ENCODE measurements around the gene PALMD. TPM values are rescaled to one million over a fixed set of nuclear protein-coding genes. Genes with fewer than 3 reads are reported as not detected.

The PALMD gene
- total RNA-seq, 1 experiment from 2014 or later: 0.05 TPM

DNA sequence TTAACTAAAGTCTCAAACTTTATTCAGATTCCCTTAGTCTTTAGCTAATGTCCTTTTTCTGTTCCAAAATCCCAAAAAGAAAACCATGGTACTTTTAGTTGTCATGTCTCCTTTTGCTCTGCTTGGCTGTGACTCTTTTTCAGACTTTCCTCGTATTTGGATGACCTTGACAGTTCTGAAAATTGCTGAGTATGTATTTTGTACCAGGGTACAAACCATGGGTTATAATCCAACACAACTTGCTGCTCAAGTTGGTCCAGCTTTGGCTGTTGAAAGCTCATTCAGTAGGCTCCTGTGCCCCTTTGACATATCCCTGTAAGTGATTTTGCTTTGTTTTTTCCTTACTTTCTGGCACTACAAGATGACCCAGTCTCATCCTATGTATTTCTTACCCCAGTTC lies 51.7 kb downstream of the PALMD start:
- Histone ChIP-seq H3K4me1 (ENCODE audit: control insufficient read depth, insufficient read depth, low read length) (no peaks in the 10 kb centered on the region), H3K27me3 (ENCODE audit: control insufficient read depth, insufficient read depth, low read length) (peaks cover 2% of the 10 kb centered on the region), H3K9me3 (ENCODE audit: control insufficient read depth, insufficient read depth, low read depth, low read length) (no peaks in the 10 kb centered on the region), H3K27ac (ENCODE audit: low read length) (no peak overlapping the region), H3K36me3 (ENCODE audit: control insufficient read depth, insufficient read depth, low read length) (no peaks in the 10 kb centered on the region), H3K4me3 (ENCODE audit: low read depth in 2 of 2, low read length in 2 of 2) (no peak overlapping the region)
- intact Hi-C loops (cut with micrococcal nuclease; ENCODE audit: unreplicated experiment): no loop called here
- no peak for DNase-seq (ENCODE audit: low read depth, low spot score)
- POLR2A ChIA-PET: no interaction called here
- no TSS peak for BruUV-seq (replicated peaks)
- in situ Hi-C loops (cut with HindIII; ENCODE audit: low pct_unique_long_range_greater_than_20kb, low sequenced_read_pairs): no loop called here
- ATAC-seq: no peak
- CTCF ChIA-PET: no interaction called here
- TF ChIP-seq, protein P1, sequence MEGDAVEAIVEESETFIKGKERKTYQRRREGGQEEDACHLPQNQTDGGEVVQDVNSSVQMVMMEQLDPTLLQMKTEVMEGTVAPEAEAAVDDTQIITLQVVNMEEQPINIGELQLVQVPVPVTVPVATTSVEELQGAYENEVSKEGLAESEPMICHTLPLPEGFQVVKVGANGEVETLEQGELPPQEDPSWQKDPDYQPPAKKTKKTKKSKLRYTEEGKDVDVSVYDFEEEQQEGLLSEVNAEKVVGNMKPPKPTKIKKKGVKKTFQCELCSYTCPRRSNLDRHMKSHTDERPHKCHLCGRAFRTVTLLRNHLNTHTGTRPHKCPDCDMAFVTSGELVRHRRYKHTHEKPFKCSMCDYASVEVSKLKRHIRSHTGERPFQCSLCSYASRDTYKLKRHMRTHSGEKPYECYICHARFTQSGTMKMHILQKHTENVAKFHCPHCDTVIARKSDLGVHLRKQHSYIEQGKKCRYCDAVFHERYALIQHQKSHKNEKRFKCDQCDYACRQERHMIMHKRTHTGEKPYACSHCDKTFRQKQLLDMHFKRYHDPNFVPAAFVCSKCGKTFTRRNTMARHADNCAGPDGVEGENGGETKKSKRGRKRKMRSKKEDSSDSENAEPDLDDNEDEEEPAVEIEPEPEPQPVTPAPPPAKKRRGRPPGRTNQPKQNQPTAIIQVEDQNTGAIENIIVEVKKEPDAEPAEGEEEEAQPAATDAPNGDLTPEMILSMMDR (IDR thresholded peaks at IDR 0.05): no peak
- TF ChIP-seq POLR2AphosphoS5 (IDR thresholded peaks at IDR 0.05; ENCODE audit: low read depth, low read length): no peak
- TF ChIP-seq TCF7L2 (IDR thresholded peaks at IDR 0.05; ENCODE audit: low read depth, low read length): no peak
- TF ChIP-seq SIN3A (IDR thresholded peaks at IDR 0.05; ENCODE audit: borderline replicate concordance, insufficient read depth, low read depth, low read length): no peak
- TF ChIP-seq, protein P2, sequence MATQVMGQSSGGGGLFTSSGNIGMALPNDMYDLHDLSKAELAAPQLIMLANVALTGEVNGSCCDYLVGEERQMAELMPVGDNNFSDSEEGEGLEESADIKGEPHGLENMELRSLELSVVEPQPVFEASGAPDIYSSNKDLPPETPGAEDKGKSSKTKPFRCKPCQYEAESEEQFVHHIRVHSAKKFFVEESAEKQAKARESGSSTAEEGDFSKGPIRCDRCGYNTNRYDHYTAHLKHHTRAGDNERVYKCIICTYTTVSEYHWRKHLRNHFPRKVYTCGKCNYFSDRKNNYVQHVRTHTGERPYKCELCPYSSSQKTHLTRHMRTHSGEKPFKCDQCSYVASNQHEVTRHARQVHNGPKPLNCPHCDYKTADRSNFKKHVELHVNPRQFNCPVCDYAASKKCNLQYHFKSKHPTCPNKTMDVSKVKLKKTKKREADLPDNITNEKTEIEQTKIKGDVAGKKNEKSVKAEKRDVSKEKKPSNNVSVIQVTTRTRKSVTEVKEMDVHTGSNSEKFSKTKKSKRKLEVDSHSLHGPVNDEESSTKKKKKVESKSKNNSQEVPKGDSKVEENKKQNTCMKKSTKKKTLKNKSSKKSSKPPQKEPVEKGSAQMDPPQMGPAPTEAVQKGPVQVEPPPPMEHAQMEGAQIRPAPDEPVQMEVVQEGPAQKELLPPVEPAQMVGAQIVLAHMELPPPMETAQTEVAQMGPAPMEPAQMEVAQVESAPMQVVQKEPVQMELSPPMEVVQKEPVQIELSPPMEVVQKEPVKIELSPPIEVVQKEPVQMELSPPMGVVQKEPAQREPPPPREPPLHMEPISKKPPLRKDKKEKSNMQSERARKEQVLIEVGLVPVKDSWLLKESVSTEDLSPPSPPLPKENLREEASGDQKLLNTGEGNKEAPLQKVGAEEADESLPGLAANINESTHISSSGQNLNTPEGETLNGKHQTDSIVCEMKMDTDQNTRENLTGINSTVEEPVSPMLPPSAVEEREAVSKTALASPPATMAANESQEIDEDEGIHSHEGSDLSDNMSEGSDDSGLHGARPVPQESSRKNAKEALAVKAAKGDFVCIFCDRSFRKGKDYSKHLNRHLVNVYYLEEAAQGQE (IDR thresholded peaks at IDR 0.05; ENCODE audit: insufficient read depth in 1 of 2, low read depth in 2 of 2, low read length in 1 of 2): no peak

DNA sequence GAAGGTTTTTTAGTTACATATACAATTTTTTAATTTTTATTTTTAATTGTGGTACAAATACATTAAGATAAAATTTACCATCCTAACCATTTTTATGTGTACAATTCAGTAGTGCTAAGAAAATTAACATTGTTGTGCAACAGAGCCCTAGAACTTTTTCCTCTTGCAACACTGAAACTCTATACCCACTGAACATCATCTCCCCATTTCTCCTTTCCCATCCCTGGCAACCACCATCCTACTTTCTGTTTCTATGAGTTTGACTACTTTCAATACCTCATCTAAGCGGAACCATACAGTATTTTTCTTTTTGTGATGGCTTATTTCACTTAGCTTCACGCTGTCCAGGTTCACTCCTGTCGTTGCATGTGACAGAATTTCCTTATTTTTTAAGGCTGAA lies 54.1 kb downstream of the PALMD start:
- ChIA-PET CTCF (no interaction called here), POLR2A (no interaction called here)
- no peak for TF ChIP-seq POLR2AphosphoS5 (IDR thresholded peaks at IDR 0.05; ENCODE audit: low read depth, low read length)
- TF ChIP-seq TCF7L2 (IDR thresholded peaks at IDR 0.05; ENCODE audit: low read depth, low read length): no peak
- TF ChIP-seq SIN3A (IDR thresholded peaks at IDR 0.05; ENCODE audit: borderline replicate concordance, insufficient read depth, low read depth, low read length): no peak
- TF ChIP-seq, protein P1 (IDR thresholded peaks at IDR 0.05): no peak
- TF ChIP-seq, protein P2 (IDR thresholded peaks at IDR 0.05; ENCODE audit: insufficient read depth in 1 of 2, low read depth in 2 of 2, low read length in 1 of 2): no peak
- Histone ChIP-seq H3K27ac (ENCODE audit: low read length) (no peak overlapping the region), H3K4me3 (ENCODE audit: low read depth in 2 of 2, low read length in 2 of 2) (no peak overlapping the region), H3K4me1 (ENCODE audit: control insufficient read depth, insufficient read depth, low read length) (no peaks in the 10 kb centered on the region), H3K36me3 (ENCODE audit: control insufficient read depth, insufficient read depth, low read length) (no peaks in the 10 kb centered on the region), H3K9me3 (ENCODE audit: control insufficient read depth, insufficient read depth, low read depth, low read length) (no peaks in the 10 kb centered on the region), H3K27me3 (ENCODE audit: control insufficient read depth, insufficient read depth, low read length) (peaks cover 2% of the 10 kb centered on the region)
- intact Hi-C loops (cut with micrococcal nuclease; ENCODE audit: unreplicated experiment): loop anchor here (10.0 kb wide), 2 partner anchors 215 to 905 kb away; no protein-coding TSS in a partner anchor
- no TSS peak for BruUV-seq (replicated peaks)
- ATAC-seq (no peak), DNase-seq (ENCODE audit: low read depth, low spot score) (no peak)
- in situ Hi-C loops (cut with HindIII; ENCODE audit: low pct_unique_long_range_greater_than_20kb, low sequenced_read_pairs): no loop called here

Measured in Panc1 (cell line).